Ishikawa (cell line): ENCODE results near the gene FOXI1.

Experiments
- CEBPB ChIP-seq: IDR thresholded peaks from 2 replicates; pipeline ENCODE4 v1.6.1; 2012
- CREB1 ChIP-seq: IDR thresholded peaks from 2 replicates; pipeline ENCODE4 v1.6.1; 2012; ENCODE audit warnings: low read depth
- EGR1 ChIP-seq: IDR thresholded peaks from 2 replicates; pipeline ENCODE4 v1.6.1; 2012
- EP300 ChIP-seq: IDR thresholded peaks from 2 replicates; pipeline ENCODE4 v1.6.1; 2012; ENCODE audit warnings: borderline replicate concordance
- FOXM1 ChIP-seq: IDR thresholded peaks from 2 replicates; pipeline ENCODE4 v1.6.1; 2012; ENCODE audit warnings: low read depth, borderline replicate concordance
- RAD21 ChIP-seq: IDR thresholded peaks from 2 replicates; pipeline ENCODE4 v1.6.1; 2012; ENCODE audit warnings: low read depth
- TAF1 ChIP-seq: IDR thresholded peaks from 2 replicates; pipeline ENCODE4 v1.6.1; 2012; ENCODE audit warnings: low read depth, mild to moderate bottlenecking
- TEAD4 ChIP-seq: IDR thresholded peaks from 2 replicates; pipeline ENCODE4 v1.6.1; 2012
- YY1 ChIP-seq: IDR thresholded peaks from 2 replicates; pipeline ENCODE4 v1.6.1; 2012; ENCODE audit warnings: low read depth
- TF ChIP-seq, protein P1 (sequence below): IDR thresholded peaks from 2 replicates; pipeline ENCODE4 v1.6.1; 2012; ENCODE audit warnings: low read depth, mild to moderate bottlenecking
- TF ChIP-seq, protein P2 (sequence below): IDR thresholded peaks from 2 replicates; pipeline ENCODE4 v1.6.1; 2012
- TF ChIP-seq, protein P3 (sequence below): IDR thresholded peaks from 2 replicates; pipeline ENCODE4 v1.6.1; 2012

DNA sequence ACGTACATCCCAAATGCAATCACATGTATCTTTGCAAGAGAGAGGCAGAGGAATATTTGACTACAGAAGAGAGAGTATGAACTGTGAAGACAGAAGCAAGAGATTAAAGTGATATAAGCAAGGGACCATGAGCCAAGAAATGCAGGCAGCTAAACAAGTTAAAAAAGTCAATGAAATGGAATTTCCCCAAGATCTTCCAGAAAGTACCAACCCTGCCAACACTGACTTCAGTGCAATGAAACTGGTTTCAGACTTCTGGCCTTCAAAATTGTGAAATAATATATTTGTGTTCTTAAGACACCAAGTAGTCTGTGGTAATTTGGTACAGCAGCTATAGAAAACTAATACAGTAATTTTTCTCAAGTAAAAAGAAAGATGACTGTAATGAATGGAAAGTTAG is 20.9 kb downstream of the FOXI1 start:
- TF ChIP-seq, protein P1, sequence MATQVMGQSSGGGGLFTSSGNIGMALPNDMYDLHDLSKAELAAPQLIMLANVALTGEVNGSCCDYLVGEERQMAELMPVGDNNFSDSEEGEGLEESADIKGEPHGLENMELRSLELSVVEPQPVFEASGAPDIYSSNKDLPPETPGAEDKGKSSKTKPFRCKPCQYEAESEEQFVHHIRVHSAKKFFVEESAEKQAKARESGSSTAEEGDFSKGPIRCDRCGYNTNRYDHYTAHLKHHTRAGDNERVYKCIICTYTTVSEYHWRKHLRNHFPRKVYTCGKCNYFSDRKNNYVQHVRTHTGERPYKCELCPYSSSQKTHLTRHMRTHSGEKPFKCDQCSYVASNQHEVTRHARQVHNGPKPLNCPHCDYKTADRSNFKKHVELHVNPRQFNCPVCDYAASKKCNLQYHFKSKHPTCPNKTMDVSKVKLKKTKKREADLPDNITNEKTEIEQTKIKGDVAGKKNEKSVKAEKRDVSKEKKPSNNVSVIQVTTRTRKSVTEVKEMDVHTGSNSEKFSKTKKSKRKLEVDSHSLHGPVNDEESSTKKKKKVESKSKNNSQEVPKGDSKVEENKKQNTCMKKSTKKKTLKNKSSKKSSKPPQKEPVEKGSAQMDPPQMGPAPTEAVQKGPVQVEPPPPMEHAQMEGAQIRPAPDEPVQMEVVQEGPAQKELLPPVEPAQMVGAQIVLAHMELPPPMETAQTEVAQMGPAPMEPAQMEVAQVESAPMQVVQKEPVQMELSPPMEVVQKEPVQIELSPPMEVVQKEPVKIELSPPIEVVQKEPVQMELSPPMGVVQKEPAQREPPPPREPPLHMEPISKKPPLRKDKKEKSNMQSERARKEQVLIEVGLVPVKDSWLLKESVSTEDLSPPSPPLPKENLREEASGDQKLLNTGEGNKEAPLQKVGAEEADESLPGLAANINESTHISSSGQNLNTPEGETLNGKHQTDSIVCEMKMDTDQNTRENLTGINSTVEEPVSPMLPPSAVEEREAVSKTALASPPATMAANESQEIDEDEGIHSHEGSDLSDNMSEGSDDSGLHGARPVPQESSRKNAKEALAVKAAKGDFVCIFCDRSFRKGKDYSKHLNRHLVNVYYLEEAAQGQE = no peak
- no peak for TF ChIP-seq EP300
- no peak for TF ChIP-seq EGR1
- TF ChIP-seq RAD21 = no peak
- TF ChIP-seq, protein P2, sequence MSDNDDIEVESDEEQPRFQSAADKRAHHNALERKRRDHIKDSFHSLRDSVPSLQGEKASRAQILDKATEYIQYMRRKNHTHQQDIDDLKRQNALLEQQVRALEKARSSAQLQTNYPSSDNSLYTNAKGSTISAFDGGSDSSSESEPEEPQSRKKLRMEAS = no peak
- no peak for TF ChIP-seq CEBPB
- no peak for TF ChIP-seq FOXM1
- TF ChIP-seq TAF1 = no peak
- no peak for TF ChIP-seq TEAD4
- TF ChIP-seq CREB1 = no peak
- TF ChIP-seq, protein P3, sequence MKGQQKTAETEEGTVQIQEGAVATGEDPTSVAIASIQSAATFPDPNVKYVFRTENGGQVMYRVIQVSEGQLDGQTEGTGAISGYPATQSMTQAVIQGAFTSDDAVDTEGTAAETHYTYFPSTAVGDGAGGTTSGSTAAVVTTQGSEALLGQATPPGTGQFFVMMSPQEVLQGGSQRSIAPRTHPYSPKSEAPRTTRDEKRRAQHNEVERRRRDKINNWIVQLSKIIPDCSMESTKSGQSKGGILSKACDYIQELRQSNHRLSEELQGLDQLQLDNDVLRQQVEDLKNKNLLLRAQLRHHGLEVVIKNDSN = no peak
- TF ChIP-seq YY1 = no peak
